Prostate gland (tissue), 2 donors: ENCODE data around the gene ZBED1.

ENCODE experiments used
- CTCF ChIP-seq, 4 experiments: fragments of 200-600 bp in 2 of 4; fragments of 450-650 bp in 2 of 4; sonication (generic) in 2 of 4; IDR thresholded peaks; 1 replicate in 3 of 4; 2 replicates in 1 of 4; pipeline ENCODE4 v1.5.1; 2016 to 2019; ENCODE audit warnings: antibody characterized with exemption in 4 of 4, mild to moderate bottlenecking in 2 of 4, moderate library complexity in 2 of 4
- POLR2A ChIP-seq: fragments of 450-650 bp; IDR thresholded peaks from one replicate; pipeline ENCODE4 v1.6.1; 2016; ENCODE audit warnings: antibody characterized with exemption, mild to moderate bottlenecking
- POLR2AphosphoS5 ChIP-seq: sonication (generic); formaldehyde crosslinking; IDR thresholded peaks from one replicate; pipeline ENCODE4 v1.6.1; 2017; ENCODE audit warnings: antibody characterized with exemption

GRCh38 chrX:2446815-2447214 lies 54.0 kb downstream of the ZBED1 start:
- no peak for TF ChIP-seq CTCF (IDR thresholded peaks at IDR 0.05)
- TF ChIP-seq POLR2A, result no peak
- no peak for TF ChIP-seq POLR2AphosphoS5
